H1 (cell line): ENCODE measurements around the gene SEMA3F. TPM values are rescaled to one million over a fixed set of nuclear protein-coding genes. Genes with fewer than 3 reads are reported as not detected.

Experiments
- CTCF ChIA-PET: fragments of 300-600 bp; sonication (Branson Sonifier 250); formaldehyde crosslinking; loops from one replicate; lab custom pipeline; 2021; ENCODE audit not compliant: partially characterized antibody; lab: Charles Lee
- POLR2A ChIA-PET: fragments of 300-600 bp; sonication (Branson Sonifier 250); formaldehyde crosslinking; loops from one replicate; lab custom pipeline; 2021; ENCODE audit warnings: inconsistent platforms; ENCODE audit not compliant: partially characterized antibody; lab: Charles Lee
- DNase-seq, 2 experiments: peaks; one replicate each; pipeline versions ENCODE4 v3.0.0 to v3.0.0-alpha.2; 2010 to 2022; ENCODE audit warnings: low spot score in 2 of 2, low read depth in 1 of 2, mixed read lengths in 1 of 2
- FAIRE-seq: peaks from 2 replicates; lab custom pipeline; 2011; peaks lifted over from hg19 to GRCh38; lab: Jason Lieb, UNC
- H2AFZ ChIP-seq: 2 replicates; pipeline ENCODE4 v1.8.1; 2012; ENCODE audit warnings: low read length, inconsistent platforms
- H2AK5ac ChIP-seq: 2 replicates; pipeline ENCODE4 v1.6.1; 2013; ENCODE audit warnings: low read depth, low read length
- H2BK120ac ChIP-seq: replicated peaks from 2 replicates; pipeline ENCODE3; 2013; ENCODE audit warnings: low read depth, low read length, inconsistent platforms
- H2BK12ac ChIP-seq: 2 replicates; pipeline ENCODE4 v1.6.1; 2013; ENCODE audit warnings: low read depth, low read length
- H2BK15ac ChIP-seq: 2 replicates; pipeline ENCODE4 v1.6.1; 2013; ENCODE audit warnings: low read length
- H2BK20ac ChIP-seq: 2 replicates; pipeline ENCODE4 v1.6.1; 2013; ENCODE audit warnings: low read length
- H2BK5ac ChIP-seq: 2 replicates; pipeline ENCODE4 v1.6.1; 2013; ENCODE audit warnings: low read depth, low read length
- H3K14ac ChIP-seq: 2 replicates; pipeline ENCODE4 v1.6.1; 2013; ENCODE audit warnings: inconsistent platforms; ENCODE audit not compliant: insufficient read length
- H3K18ac ChIP-seq: 2 replicates; pipeline ENCODE4 v1.6.1; 2013; ENCODE audit warnings: low read length; ENCODE audit errors: extremely low read depth
- H3K23ac ChIP-seq: 2 replicates; pipeline ENCODE4 v1.6.1; 2013; ENCODE audit warnings: inconsistent platforms; ENCODE audit not compliant: insufficient read length
- H3K23me2 ChIP-seq: 2 replicates; pipeline ENCODE4 v1.6.1; 2013; ENCODE audit warnings: low read depth, low read length
- H3K27ac ChIP-seq: 2 replicates; pipeline ENCODE4 v1.6.1; 2011; ENCODE audit warnings: low read depth, low read length, inconsistent platforms
- H3K27me3 ChIP-seq, 4 experiments: replicated peaks in 1 of 4; 1 replicate in 1 of 4; 2 replicates in 3 of 4; pipeline versions ENCODE4 v1.6.1 to v1.8.1; 2011 to 2013; ENCODE audit warnings: low read length in 3 of 4, mild to moderate bottlenecking in 3 of 4, inconsistent platforms in 2 of 4, mixed read lengths in 2 of 4, moderate library complexity in 1 of 4; ENCODE audit not compliant: control insufficient read depth in 3 of 4, insufficient read depth in 3 of 4; ENCODE audit errors: extremely low read depth in 1 of 4
- H3K36me3 ChIP-seq, 4 experiments: 2 replicates each; pipeline versions ENCODE4 v1.6.1 to v1.8.1; 2011 to 2013; ENCODE audit warnings: mild to moderate bottlenecking in 4 of 4, low read length in 3 of 4, moderate library complexity in 2 of 4, control low read depth in 1 of 4, inconsistent platforms in 1 of 4; ENCODE audit not compliant: insufficient read depth in 4 of 4, control insufficient read depth in 2 of 4
- H3K4ac ChIP-seq: replicated peaks from 2 replicates; pipeline ENCODE3; 2013; ENCODE audit warnings: low read length, low read depth, mixed read lengths, inconsistent platforms; ENCODE audit not compliant: insufficient read length
- H3K4me1 ChIP-seq, 4 experiments: replicated peaks in 1 of 4; 1 replicate in 1 of 4; 2 replicates in 3 of 4; pipeline versions ENCODE4 v1.6.1 to v1.8.1; 2011 to 2013; ENCODE audit warnings: low read length in 3 of 4, inconsistent platforms in 2 of 4, mixed read lengths in 1 of 4; ENCODE audit not compliant: insufficient read depth in 4 of 4, control insufficient read depth in 3 of 4
- H3K4me2 ChIP-seq, 2 experiments: 2 replicates each; pipeline versions ENCODE4 v1.6.1 to v1.8.1; 2011 to 2013; ENCODE audit warnings: low read depth in 2 of 2, low read length in 2 of 2, control low read depth in 1 of 2, inconsistent platforms in 1 of 2, mild to moderate bottlenecking in 1 of 2; ENCODE audit not compliant: insufficient read depth in 1 of 2
- H3K4me3 ChIP-seq, 4 experiments: fragments of 200-600, 300-600 bp in 1 of 4; sonication (generic), shearing (Covaris generic), sonication (Bioruptor Twin) in 1 of 4; 2 replicates each; pipeline versions ENCODE4 v1.5.1 to v1.8.1; 2011 to 2016; ENCODE audit warnings: low read length in 4 of 4, low read depth in 3 of 4, control low read depth in 2 of 4, inconsistent platforms in 2 of 4, mild to moderate bottlenecking in 2 of 4, mixed read lengths in 1 of 4, moderate library complexity in 1 of 4; ENCODE audit not compliant: insufficient read depth in 2 of 4; ENCODE audit errors: extremely low read depth in 1 of 4
- H3K56ac ChIP-seq: replicated peaks from 2 replicates; pipeline ENCODE3; 2013; ENCODE audit warnings: low read depth, mild to moderate bottlenecking, mixed read lengths, low read length, inconsistent platforms; ENCODE audit not compliant: insufficient read length
- H3K79me1 ChIP-seq: 2 replicates; pipeline ENCODE4 v1.6.1; 2013; ENCODE audit warnings: low read depth, low read length, control low read depth
- H3K79me2 ChIP-seq, 2 experiments: 2 replicates each; pipeline versions ENCODE4 v1.6.1 to v1.8.1; 2012 to 2013; ENCODE audit warnings: low read length in 2 of 2, mild to moderate bottlenecking in 2 of 2, inconsistent platforms in 1 of 2; ENCODE audit not compliant: insufficient read depth in 2 of 2, control insufficient read depth in 1 of 2
- H3K9ac ChIP-seq, 4 experiments: replicated peaks in 1 of 4; 1 replicate in 1 of 4; 2 replicates in 3 of 4; pipeline versions ENCODE4 v1.6.1 to v1.8.1; 2011 to 2013; ENCODE audit warnings: low read depth in 3 of 4, low read length in 3 of 4, control low read depth in 2 of 4, mild to moderate bottlenecking in 2 of 4, moderate library complexity in 2 of 4, inconsistent platforms in 1 of 4; ENCODE audit errors: extremely low read depth in 1 of 4
- H3K9me3 ChIP-seq, 2 experiments: 2 replicates each; pipeline versions ENCODE4 v1.6.1 to v1.8.1; 2012 to 2013; ENCODE audit warnings: mild to moderate bottlenecking in 2 of 2, moderate library complexity in 2 of 2, control low read depth in 1 of 2, inconsistent platforms in 1 of 2, low read depth in 1 of 2, low read length in 1 of 2, mixed read lengths in 1 of 2; ENCODE audit not compliant: insufficient read depth in 2 of 2
- H4K20me1 ChIP-seq, 2 experiments: replicated peaks in 1 of 2; 2 replicates each; pipeline versions ENCODE3 to v1.8.1; 2011 to 2013; ENCODE audit warnings: inconsistent platforms in 2 of 2, low read length in 2 of 2, mild to moderate bottlenecking in 1 of 2; ENCODE audit not compliant: insufficient read depth in 2 of 2, control insufficient read depth in 1 of 2
- H4K5ac ChIP-seq: 2 replicates; pipeline ENCODE4 v1.6.1; 2013; ENCODE audit warnings: low read length, low read depth, mixed read lengths, inconsistent platforms; ENCODE audit not compliant: insufficient read length
- H4K8ac ChIP-seq: 2 replicates; pipeline ENCODE4 v1.8.0; 2013; ENCODE audit warnings: mild to moderate bottlenecking, moderate library complexity, low read length, inconsistent platforms; ENCODE audit not compliant: insufficient read depth; ENCODE audit errors: extremely low read depth
- H4K91ac ChIP-seq: replicated peaks from 2 replicates; pipeline ENCODE3; 2013; ENCODE audit warnings: low read length, mixed read lengths, inconsistent platforms; ENCODE audit not compliant: insufficient read length
- CBX5 ChIP-seq: fragments of 300-800, 300-1000 bp; sonication (generic); IDR thresholded peaks from 2 replicates; pipeline ENCODE4 v1.7.1; 2016; ENCODE audit warnings: antibody characterized with exemption, low read length, low read depth
- CREB1 ChIP-seq: IDR thresholded peaks from 2 replicates; pipeline ENCODE4 v1.6.1; 2012; ENCODE audit warnings: inconsistent platforms
- EZH2 ChIP-seq: fragments of 200-600 bp; sonication (generic); IDR thresholded peaks from 2 replicates; pipeline ENCODE4 v1.7.1; 2012; ENCODE audit warnings: low read depth, mild to moderate bottlenecking, moderate library complexity, low read length, inconsistent platforms; ENCODE audit not compliant: severe bottlenecking
- FOSL1 ChIP-seq: IDR thresholded peaks from 2 replicates; pipeline ENCODE4 v1.6.1; 2011; ENCODE audit warnings: mild to moderate bottlenecking, low read depth, low read length, moderate library complexity; ENCODE audit not compliant: insufficient read depth
- GTF2F1 ChIP-seq: IDR thresholded peaks from 2 replicates; pipeline ENCODE4 v1.6.1; 2012; ENCODE audit warnings: low read depth, low read length, improper control_type of control experiment, borderline replicate concordance
- MAX ChIP-seq: IDR thresholded peaks from 2 replicates; pipeline ENCODE4 v1.6.1; 2012; ENCODE audit warnings: inconsistent platforms
- POU5F1 ChIP-seq: IDR thresholded peaks from 2 replicates; pipeline ENCODE4 v1.6.1; 2011; ENCODE audit warnings: low read depth, mild to moderate bottlenecking, low read length, moderate library complexity
- RFX5 ChIP-seq: IDR thresholded peaks from 2 replicates; pipeline ENCODE4 v1.6.1; 2011; ENCODE audit warnings: low read depth, low read length, improper control_type of control experiment, borderline replicate concordance
- RNF2 ChIP-seq: fragments of 200-900, 300-1000 bp; sonication (generic); IDR thresholded peaks from 2 replicates; pipeline ENCODE4 v1.7.1; 2016; ENCODE audit warnings: borderline replicate concordance, low read depth, mild to moderate bottlenecking, antibody characterized with exemption, low read length; ENCODE audit not compliant: poor library complexity, severe bottlenecking; ENCODE audit errors: missing control alignments
- SP2 ChIP-seq: IDR thresholded peaks from 2 replicates; pipeline ENCODE4 v1.6.1; 2012; ENCODE audit warnings: mild to moderate bottlenecking, low read length, inconsistent platforms
- SRF ChIP-seq: IDR thresholded peaks from 2 replicates; pipeline ENCODE4 v1.6.1; 2011; ENCODE audit warnings: mild to moderate bottlenecking, low read depth, low read length, moderate library complexity
- TAF1 ChIP-seq: IDR thresholded peaks from 2 replicates; pipeline ENCODE4 v1.6.1; 2011; ENCODE audit warnings: mild to moderate bottlenecking, low read depth, low read length
- TCF12 ChIP-seq: IDR thresholded peaks from 2 replicates; pipeline ENCODE4 v1.6.1; 2011; ENCODE audit warnings: low read depth, mild to moderate bottlenecking, low read length
- WGBS, 2 experiments: shearing (Covaris generic) in 1 of 2; methylation state at CpG; one replicate each; pipeline versions ENCODE4 v1.1.6 to v1.1.7; 2013 to 2015; ENCODE audit warnings: low lambda C conversion rate in 2 of 2, mixed read lengths in 2 of 2, inconsistent platforms in 1 of 2, low coverage in 1 of 2, missing lambda C conversion rate in 1 of 2; ENCODE audit not compliant: insufficient replicate concordance in 2 of 2, insufficient coverage in 1 of 2, insufficient read length in 1 of 2; ENCODE audit errors: extremely low coverage in 1 of 2, missing lambda C conversion rate in 1 of 2; 5-methylcytosine and 5-hydroxymethylcytosine counted together
- polyA plus RNA-seq, 7 experiments: library from polyadenylated mRNA; depleted of rRNA in 3 of 7; stranded (reverse) in 5 of 7; unstranded in 2 of 7; fragments of >200 nt in 5 of 7; fragments of 200-250 nt in 2 of 7; gene quantifications; 1 replicate in 5 of 7; 2 replicates in 1 of 7; 4 replicates in 1 of 7; pipeline versions ENCODE4 v1.2.1 to v1.2.3, GENCODE V29; 2011 to 2013; ENCODE audit warnings: missing spikeins in 2 of 7, mixed read lengths in 2 of 7
- total RNA-seq: library from RNA; stranded (reverse); fragmentation: NEBNext Ultra II Directional; extraction: Animal tissue kit (Norgen Biotek cat#: 25700); gene quantifications from 2 replicates; pipeline ENCODE4 v1.2.1, GENCODE V29; 2021

The SEMA3F gene
- total and polyA plus RNA-seq, 2 of the 8 experiments (the other 6 are each of a cell fraction or from before 2014, with no cell fraction given) = 20.3 to 37.0 TPM

- H3K23me2 ChIP-seq = no peaks in the 10 kb centered on the region
- no peak overlapping the region for H2BK120ac ChIP-seq
- no peak overlapping the region for H3K23ac ChIP-seq
- peaks cover 0 to 8% of the 10 kb centered on the region in 2 experiments for H4K20me1 ChIP-seq
- H3K56ac ChIP-seq = no peak overlapping the region
- FAIRE-seq (no peak), DNase-seq (no peak)
- H3K18ac ChIP-seq = no peak overlapping the region
- no peak overlapping the region for H3K9ac ChIP-seq
- H3K4me1 ChIP-seq = 0 out of 7 replicates have a peak, but pooled peaks cover 0 to 2% (median 0%) of the 10 kb centered on the region in 4 experiments
- no peak overlapping the region for H3K4me2 ChIP-seq
- no peak overlapping the region for H4K91ac ChIP-seq
- POLR2A ChIA-PET = no interaction called here
- H3K4me3 ChIP-seq = no peak overlapping the region
- TF ChIP-seq MAX (no peak), SP2 (no peak), TCF12 (no peak), EZH2 (no peak), RFX5 (no peak), TAF1 (no peak), CBX5 (no peak), GTF2F1 (no peak), CREB1 (no peak), POU5F1 (no peak), RNF2 (no peak), SRF (no peak), FOSL1 (no peak)
- TF ChIP-seq, all 59 proteins: peak for 0
- Histone ChIP-seq H3K4ac (no peak overlapping the region), H3K27ac (no peak overlapping the region), H2BK12ac (no peak overlapping the region), H3K79me2 (no peaks in the 10 kb centered on the region), H2AFZ (no peak overlapping the region), H3K27me3 (no peaks in the 10 kb centered on the region), H2AK5ac (no peak overlapping the region), H2BK15ac (no peak overlapping the region), H3K9me3 (no peaks in the 10 kb centered on the region), H3K14ac (no peak overlapping the region), H2BK20ac (no peak overlapping the region), H3K36me3 (peaks cover 60 to 99% (median 89%) of the 10 kb centered on the region in 4 experiments), H4K5ac (no peak overlapping the region), H3K79me1 (no peaks in the 10 kb centered on the region), H4K8ac (no peak overlapping the region), H2BK5ac (no peak overlapping the region)
- 90% methylated on average over 4 of the region's 5 CpGs; no CpG with 5 or more reads in 1 of the 2 experiments for WGBS, 2 experiments
- CTCF ChIA-PET = interaction anchor here (0.9 to 20.9 kb wide), 4 partner anchors 9 to 75 kb away, joined by 3 to 591 read pairs (median 5); partner anchors contain the start of gene GNAT1
Observed at GRCh38 chr3:50111757-50112156, 43.4 kb upstream of the SEMA3F start.
